Kidney (tissue), 14 donors: ENCODE measurements around the gene CPA5. TPM values are rescaled to one million over a fixed set of nuclear protein-coding genes. Genes with fewer than 3 reads are reported as not detected.

Source experiments
- DNase-seq, 5 donors: peaks; one replicate each; pipeline ENCODE4 v3.0.0-alpha.2; 2013 to 2020
- FAIRE-seq: peaks from 2 replicates; lab custom pipeline; 2012; peaks lifted over from hg19 to GRCh38; lab: Jason Lieb, UNC
- H3K27ac ChIP-seq, 2 donors: one replicate each; pipeline ENCODE4 v1.7.0; 2013; ENCODE audit warnings: low read depth in 2 of 2, low read length in 2 of 2, inconsistent platforms in 1 of 2
- H3K27me3 ChIP-seq: one replicate; pipeline ENCODE4 v1.7.1; 2013; ENCODE audit warnings: low read length, inconsistent platforms; ENCODE audit not compliant: control insufficient read depth, insufficient read depth
- H3K36me3 ChIP-seq, 3 donors: one replicate each; pipeline versions ENCODE4 v1.7.0 to v1.7.1; 2013; ENCODE audit warnings: low read length in 3 of 3, control low read depth in 1 of 3, inconsistent platforms in 1 of 3; ENCODE audit not compliant: insufficient read depth in 3 of 3, control insufficient read depth in 2 of 3
- H3K4me1 ChIP-seq, 3 donors: one replicate each; pipeline versions ENCODE4 v1.7.0 to v1.7.1; 2013; ENCODE audit warnings: low read length in 3 of 3, inconsistent platforms in 1 of 3, low read depth in 1 of 3; ENCODE audit not compliant: control insufficient read depth in 2 of 3, insufficient read depth in 2 of 3
- H3K4me3 ChIP-seq, 3 donors: one replicate each; pipeline versions ENCODE4 v1.7.0 to v1.8.1; 2013; ENCODE audit warnings: low read length in 3 of 3, control low read depth in 1 of 3, inconsistent platforms in 1 of 3
- H3K9ac ChIP-seq, 3 donors: one replicate each; pipeline versions ENCODE4 v1.7.0 to v1.7.1; 2013; ENCODE audit warnings: low read length in 3 of 3, control low read depth in 1 of 3, inconsistent platforms in 1 of 3
- H3K9me3 ChIP-seq, 3 donors: one replicate each; pipeline versions ENCODE4 v1.7.0 to v1.7.1; 2013; ENCODE audit warnings: low read length in 3 of 3, control low read depth in 1 of 3, inconsistent platforms in 1 of 3; ENCODE audit not compliant: control insufficient read depth in 2 of 3, insufficient read depth in 1 of 3
- intact Hi-C: fragments of 100-400 bp; cut with DNase I; formaldehyde crosslinking; loops from one replicate; pipeline ENCODE4 v1.11.1; 2022
- polyA plus RNA-seq: library from polyadenylated mRNA; stranded (reverse); fragments of 350-450 nt; fragmentation: Illumina TruSeq; extraction: RNeasy Lipid Tissue Mini Kit (QIAGEN cat#74804); gene quantifications from one replicate; pipeline ENCODE4 v1.2.3, GENCODE V29; 2014; ENCODE audit warnings: low read depth, low replicate concordance; ENCODE audit not compliant: insufficient read depth
- total RNA-seq: library from RNA; stranded (reverse); fragmentation: NEBNext Ultra II Directional; extraction: Animal tissue kit (Norgen Biotek cat#: 25700); gene quantifications from one replicate; pipeline ENCODE4 v1.2.1, GENCODE V29; 2021
- TF ChIP-seq, protein P1 (sequence below): IDR thresholded peaks from 3 replicates; pipeline ENCODE4 v1.5.1; 2012; ENCODE audit warnings: mild to moderate bottlenecking, moderate library complexity, borderline replicate concordance; ENCODE audit not compliant: insufficient read depth; ENCODE audit errors: extremely low read depth
- donor health status: control.
- donor health status: control.
- donor health status: control.
- donor health status: control.
- donor health status: control.
- donor health status: DM: yes; HTN: yes; CAD: no.
- donor health status: Normal renal cell carcinoma (clear cell type).

The CPA5 gene
- total and polyA plus RNA-seq, 2 donors from 2014 or later: 0.54 to 1.1 TPM

DNA sequence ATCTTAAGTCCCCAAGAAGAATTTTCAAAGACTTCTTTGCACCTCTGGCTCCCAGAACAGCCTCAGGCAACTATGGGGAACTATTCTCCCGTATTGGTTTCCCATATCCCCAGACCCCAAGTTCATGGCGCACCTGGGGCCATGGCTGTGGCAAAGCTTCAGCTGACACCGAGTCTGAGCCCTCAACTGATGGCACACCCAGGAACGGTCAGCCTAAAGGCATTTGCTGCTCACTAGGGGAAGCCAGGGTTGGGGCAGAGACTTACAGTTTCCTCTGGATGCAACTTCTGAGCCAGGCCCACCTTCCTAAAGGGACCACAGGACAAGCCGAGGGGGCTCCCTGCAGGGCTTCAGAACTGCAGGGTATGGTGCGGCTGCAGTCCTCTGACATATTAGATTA is 21.9 kb downstream of the CPA5 start:
- H3K9ac ChIP-seq: peak overlapping the region in 1 of 3 donors; percentile 26
- intact Hi-C loops: no loop called here
- DNase-seq: peak in 1 of 5 donors; percentile 37
- FAIRE-seq: no peak
- H3K4me1 ChIP-seq: peaks cover 9 to 28% (median 15%) of the 10 kb centered on the region in 3 donors
- peak overlapping the region in 1 of 2 donors; percentile 76 for H3K27ac ChIP-seq
- no peaks in the 10 kb centered on the region for H3K27me3 ChIP-seq
- TF ChIP-seq, protein P1, sequence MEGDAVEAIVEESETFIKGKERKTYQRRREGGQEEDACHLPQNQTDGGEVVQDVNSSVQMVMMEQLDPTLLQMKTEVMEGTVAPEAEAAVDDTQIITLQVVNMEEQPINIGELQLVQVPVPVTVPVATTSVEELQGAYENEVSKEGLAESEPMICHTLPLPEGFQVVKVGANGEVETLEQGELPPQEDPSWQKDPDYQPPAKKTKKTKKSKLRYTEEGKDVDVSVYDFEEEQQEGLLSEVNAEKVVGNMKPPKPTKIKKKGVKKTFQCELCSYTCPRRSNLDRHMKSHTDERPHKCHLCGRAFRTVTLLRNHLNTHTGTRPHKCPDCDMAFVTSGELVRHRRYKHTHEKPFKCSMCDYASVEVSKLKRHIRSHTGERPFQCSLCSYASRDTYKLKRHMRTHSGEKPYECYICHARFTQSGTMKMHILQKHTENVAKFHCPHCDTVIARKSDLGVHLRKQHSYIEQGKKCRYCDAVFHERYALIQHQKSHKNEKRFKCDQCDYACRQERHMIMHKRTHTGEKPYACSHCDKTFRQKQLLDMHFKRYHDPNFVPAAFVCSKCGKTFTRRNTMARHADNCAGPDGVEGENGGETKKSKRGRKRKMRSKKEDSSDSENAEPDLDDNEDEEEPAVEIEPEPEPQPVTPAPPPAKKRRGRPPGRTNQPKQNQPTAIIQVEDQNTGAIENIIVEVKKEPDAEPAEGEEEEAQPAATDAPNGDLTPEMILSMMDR: no peak
- H3K4me3 ChIP-seq: no peak overlapping the region
- H3K9me3 ChIP-seq: no peaks in the 10 kb centered on the region
- H3K36me3 ChIP-seq: no peaks in the 10 kb centered on the region

DNA sequence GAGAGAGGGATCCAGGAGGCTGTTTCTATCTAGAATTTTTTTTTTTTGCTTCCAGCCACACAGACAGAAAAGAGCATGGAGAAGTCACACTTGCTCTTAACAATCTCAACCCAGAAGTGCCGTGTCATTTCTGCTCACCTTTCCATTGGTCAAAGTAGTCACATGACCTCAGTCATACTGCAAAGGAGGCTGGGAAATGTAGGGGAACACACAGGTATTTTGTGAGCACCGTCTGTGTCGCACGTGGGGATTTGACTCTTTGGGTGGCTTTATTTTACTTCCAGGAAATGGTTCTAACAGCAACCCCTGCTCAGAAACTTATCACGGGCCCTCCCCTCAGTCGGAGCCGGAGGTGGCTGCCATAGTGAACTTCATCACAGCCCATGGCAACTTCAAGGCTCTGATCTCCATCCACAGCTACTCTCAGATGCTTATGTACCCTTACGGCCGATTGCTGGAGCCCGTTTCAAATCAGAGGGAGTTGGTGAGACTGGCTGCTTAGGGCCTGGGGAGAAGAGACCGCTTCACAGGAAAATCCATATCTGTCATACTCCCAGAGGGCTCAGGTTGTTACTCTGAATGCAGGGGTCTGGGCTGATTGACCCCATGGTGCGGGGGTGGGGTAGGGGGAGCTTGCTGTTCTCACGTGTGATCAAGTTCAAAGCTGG is 22.6 kb downstream of the CPA5 start:
- H3K36me3 ChIP-seq: no peaks in the 10 kb centered on the region
- DNase-seq (peak in 1 of 5 donors; percentile 11), FAIRE-seq (no peak)
- TF ChIP-seq, protein P1: no peak
- H3K4me3 ChIP-seq: no peak overlapping the region
- H3K9ac ChIP-seq: no peak overlapping the region
- H3K4me1 ChIP-seq: peaks cover 9 to 28% (median 16%) of the 10 kb centered on the region in 3 donors
- no peaks in the 10 kb centered on the region for H3K27me3 ChIP-seq
- intact Hi-C loops: no loop called here
- H3K9me3 ChIP-seq: no peaks in the 10 kb centered on the region
- H3K27ac ChIP-seq: no peak overlapping the region

DNA sequence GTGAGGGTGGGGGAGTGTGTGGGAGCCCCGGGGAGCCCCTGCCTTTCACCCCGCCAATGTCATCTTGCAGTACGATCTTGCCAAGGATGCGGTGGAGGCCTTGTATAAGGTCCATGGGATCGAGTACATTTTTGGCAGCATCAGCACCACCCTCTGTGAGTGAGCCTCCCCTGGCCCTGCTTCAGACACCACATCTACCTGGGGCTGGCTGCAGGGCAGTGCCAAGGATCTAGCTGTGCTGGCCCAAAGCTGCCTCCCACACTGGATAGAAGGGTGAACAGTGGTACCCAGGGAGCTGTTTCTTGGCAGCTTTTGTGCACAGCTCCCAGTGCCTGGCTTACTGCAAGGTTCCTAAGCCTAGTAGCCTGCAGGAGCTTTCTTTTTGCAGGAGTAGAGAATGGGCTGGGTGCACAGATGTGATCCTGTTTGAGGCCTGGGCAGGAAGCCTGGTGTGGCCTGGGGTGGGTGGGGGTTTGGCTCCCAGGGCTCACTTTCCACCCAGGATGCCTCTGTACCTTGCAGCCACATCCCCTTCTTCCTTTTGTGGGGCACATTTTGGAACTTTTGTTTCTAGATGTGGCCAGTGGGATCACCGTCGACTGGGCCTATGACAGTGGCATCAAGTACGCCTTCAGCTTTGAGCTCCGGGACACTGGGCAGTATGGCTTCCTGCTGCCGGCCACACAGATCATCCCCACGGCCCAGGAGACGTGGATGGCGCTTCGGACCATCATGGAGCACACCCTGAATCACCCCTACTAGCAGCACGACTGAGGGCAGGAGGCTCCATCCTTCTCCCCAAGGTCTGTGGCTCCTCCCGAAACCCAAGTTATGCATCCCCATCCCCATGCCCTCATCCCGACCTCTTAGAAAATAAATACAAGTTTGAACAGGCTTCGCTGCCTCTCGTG is 23.5 kb downstream of the CPA5 start:
- intact Hi-C loops: no loop called here
- H3K9me3 ChIP-seq: no peaks in the 10 kb centered on the region
- H3K9ac ChIP-seq: no peak overlapping the region
- H3K36me3 ChIP-seq: no peaks in the 10 kb centered on the region
- H3K27ac ChIP-seq: no peak overlapping the region
- DNase-seq: no peak
- TF ChIP-seq, protein P1: no peak
- no peaks in the 10 kb centered on the region for H3K27me3 ChIP-seq
- no peak overlapping the region for H3K4me3 ChIP-seq
- H3K4me1 ChIP-seq: peaks cover 14 to 30% (median 25%) of the 10 kb centered on the region in 3 donors
- no peak for FAIRE-seq
